Heart right ventricle (tissue), 16 donors: ENCODE data around the gene MAN1A1. TPM values are rescaled to one million over a fixed set of nuclear protein-coding genes. Genes with fewer than 3 reads are reported as not detected.

Experiments
- ATAC-seq, 8 donors: fragments of 200-7000 bp; cut with Tn5 transposase; one replicate each; pipeline ENCODE4 v1.9.1; 2020; ENCODE audit warnings: mild to moderate bottlenecking in 8 of 8, moderate library complexity in 8 of 8, moderate number of reproducible peaks in 1 of 8
- DNase-seq, 2 donors: peaks; one replicate each; pipeline ENCODE4 v3.0.0-alpha.2; 2020
- H3K27ac ChIP-seq, 10 donors: fragments of 200-600 bp; sonication (generic) in 2 of 10; one replicate each; pipeline versions ENCODE4 v1.5.0 to v1.8.0; 2020 to 2022; ENCODE audit warnings: mild to moderate bottlenecking in 3 of 10
- H3K27me3 ChIP-seq, 7 donors: fragments of 200-600 bp; one replicate each; pipeline ENCODE4 v1.8.0; 2021 to 2022; ENCODE audit warnings: mild to moderate bottlenecking in 2 of 7
- H3K36me3 ChIP-seq, 9 donors: fragments of 200-600 bp; sonication (generic) in 1 of 9; one replicate each; pipeline versions ENCODE4 v1.5.0 to v1.8.0; 2020 to 2022; ENCODE audit warnings: mild to moderate bottlenecking in 2 of 9
- H3K4me1 ChIP-seq, 9 donors: fragments of 200-600 bp; sonication (generic) in 1 of 9; one replicate each; pipeline versions ENCODE4 v1.5.0 to v1.8.0; 2020 to 2022; ENCODE audit warnings: mild to moderate bottlenecking in 4 of 9
- H3K4me3 ChIP-seq, 10 donors: fragments of 200-600 bp; sonication (generic) in 2 of 10; one replicate each; pipeline versions ENCODE4 v1.5.0 to v1.8.0; 2020 to 2022; ENCODE audit warnings: mild to moderate bottlenecking in 7 of 10, moderate library complexity in 2 of 10
- H3K9me3 ChIP-seq, 11 donors: fragments of 200-600 bp in 10 of 11; sonication (generic) in 2 of 11; one replicate each; pipeline versions ENCODE4 v1.5.0 to v1.8.0; 2013 to 2022; ENCODE audit warnings: mild to moderate bottlenecking in 2 of 11, control low read depth in 1 of 11, moderate library complexity in 1 of 11
- WGBS, 2 donors: extraction: QIAGEN DNeasy Blood & Tissue Kit; methylation state at CpG; one replicate each; pipeline ENCODE4 v1.1.7; 2013; ENCODE audit warnings: inconsistent platforms in 1 of 2; 5-methylcytosine and 5-hydroxymethylcytosine counted together
- intact Hi-C, 10 donors: fragments of 100-400 bp; cut with DNase I; formaldehyde crosslinking; loops; one replicate each; pipeline versions ENCODE4 v1.11.1 to v1.14.2; 2022
- polyA plus RNA-seq, 2 donors: library from polyadenylated mRNA; stranded (reverse); fragments of 200-250 nt; gene quantifications; one replicate each; pipeline ENCODE4 v1.2.3, GENCODE V29; 2013
- total RNA-seq, 10 donors: library from RNA; stranded (reverse); fragmentation: NEBNext Ultra II Directional in 3 of 10; extraction: Animal tissue kit (Norgen Biotek cat#: 25700) in 3 of 10; gene quantifications; one replicate each; pipeline versions ENCODE4 v1.2.1 to v1.2.4, GENCODE V29; 2021 to 2023
- TF ChIP-seq, protein P1 (sequence below), 9 donors: fragments of 200-600 bp; sonication (generic) in 2 of 9; IDR thresholded peaks; one replicate each; pipeline versions ENCODE4 v1.5.0 to v1.8.0; 2021 to 2022; ENCODE audit warnings: antibody characterized with exemption in 9 of 9, mild to moderate bottlenecking in 5 of 9, moderate library complexity in 1 of 9
- donor health status: Arrhythmogenic right ventricular cardiomyopathy.
- donor health status: ischemic (EF 13 %, LVEDD 7.1; RV severe dilation, severe dysfunction).
- donor health status: healthy with polysubstance abuse.
- donor health status: DM: no; HTN: yes; CAD: no.
- donor health status: DM: no; HTN: no; CAD: no.
- donor health status: ischemic (EF 25% LVEDD 6.9; RV normal size, moderate dysfunction).
- donor health status: ischemic (EF 25% LVEDD 5.7; RV mildly dilated, moderate dysfunction).
- donor health status: healthy.
- donor health status: DM: yes; HTN: yes; CAD: no.
- donor health status: Ischemic cardiomyopathy.
- donor health status: ischemic (EF 35%, LVEDD 5.7; RV mildly dilated, moderate dysfunction).
- donor health status: nonischemic (EF 11% LVEDD 7.7; RV severe dilation, severe dysfunction).
- donor health status: DM: yes; HTN: yes; CAD: no.
- donor health status: PGD.
- donor health status: ischemic (EF 29% LVEDD 5.4; RV normal size, mild dysfunction).
- donor health status: nonischemic (EF 23%, LVEDD 6.1; RV moderate dilation, normal function).

The MAN1A1 gene
- total and polyA plus RNA-seq, 12 donors: 6.2 to 22.0 (median 10.2) TPM

DNA sequence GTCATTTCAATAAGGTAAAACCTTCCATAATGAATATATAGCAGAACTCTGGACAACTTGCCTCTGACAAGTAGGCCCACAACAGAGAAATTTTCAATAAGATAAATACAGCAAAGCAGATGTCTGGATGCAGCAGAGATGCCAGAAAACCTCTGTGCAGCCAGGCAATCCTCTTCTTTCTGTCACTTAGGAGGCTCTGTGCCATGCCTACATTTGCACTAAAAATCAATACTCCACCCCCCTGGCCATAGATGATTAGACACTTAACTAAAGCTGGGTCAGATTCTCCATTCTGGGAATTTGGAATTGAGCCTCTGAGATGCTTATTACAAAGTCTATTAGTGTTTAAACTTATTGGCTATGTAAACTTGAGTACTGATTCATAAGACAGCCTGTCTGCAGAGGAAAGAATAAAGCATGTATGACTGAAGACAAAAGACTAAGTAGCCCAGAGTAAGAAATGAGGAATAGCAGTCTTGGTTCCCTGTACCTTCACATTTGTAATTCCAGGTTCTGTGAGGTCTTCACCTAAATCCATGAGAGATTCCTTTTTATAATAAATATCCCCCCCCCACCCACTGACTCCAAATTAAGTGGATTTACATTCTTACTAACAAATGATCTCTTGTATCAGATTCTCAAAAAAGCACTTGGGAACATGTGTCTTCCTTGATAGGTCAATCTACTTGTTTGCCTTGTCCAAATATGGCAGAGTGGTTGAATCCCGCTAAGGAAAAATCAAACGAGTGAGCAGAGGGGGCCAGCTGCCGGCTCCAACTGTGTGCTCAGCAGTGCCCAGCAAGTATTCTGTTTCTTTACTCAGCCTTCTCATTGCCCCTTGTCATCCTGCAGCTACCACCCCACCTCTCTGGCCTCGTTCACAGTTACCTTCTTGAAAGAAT lies 20.4 kb downstream of the MAN1A1 start:
- Histone ChIP-seq H3K27ac (no peak overlapping the region), H3K4me1 (peaks cover 0 to 18% (median 0%) of the 10 kb centered on the region in 9 donors), H3K9me3 (no peaks in the 10 kb centered on the region), H3K36me3 (peaks cover 0 to 34% (median 0%) of the 10 kb centered on the region in 9 donors), H3K4me3 (no peak overlapping the region), H3K27me3 (no peaks in the 10 kb centered on the region)
- ATAC-seq (no peak), DNase-seq (no peak)
- 83 to 92% methylated on average over 4 of the region's 4 CpGs for WGBS, 2 donors
- intact Hi-C loops: no loop called here
- TF ChIP-seq, protein P1, sequence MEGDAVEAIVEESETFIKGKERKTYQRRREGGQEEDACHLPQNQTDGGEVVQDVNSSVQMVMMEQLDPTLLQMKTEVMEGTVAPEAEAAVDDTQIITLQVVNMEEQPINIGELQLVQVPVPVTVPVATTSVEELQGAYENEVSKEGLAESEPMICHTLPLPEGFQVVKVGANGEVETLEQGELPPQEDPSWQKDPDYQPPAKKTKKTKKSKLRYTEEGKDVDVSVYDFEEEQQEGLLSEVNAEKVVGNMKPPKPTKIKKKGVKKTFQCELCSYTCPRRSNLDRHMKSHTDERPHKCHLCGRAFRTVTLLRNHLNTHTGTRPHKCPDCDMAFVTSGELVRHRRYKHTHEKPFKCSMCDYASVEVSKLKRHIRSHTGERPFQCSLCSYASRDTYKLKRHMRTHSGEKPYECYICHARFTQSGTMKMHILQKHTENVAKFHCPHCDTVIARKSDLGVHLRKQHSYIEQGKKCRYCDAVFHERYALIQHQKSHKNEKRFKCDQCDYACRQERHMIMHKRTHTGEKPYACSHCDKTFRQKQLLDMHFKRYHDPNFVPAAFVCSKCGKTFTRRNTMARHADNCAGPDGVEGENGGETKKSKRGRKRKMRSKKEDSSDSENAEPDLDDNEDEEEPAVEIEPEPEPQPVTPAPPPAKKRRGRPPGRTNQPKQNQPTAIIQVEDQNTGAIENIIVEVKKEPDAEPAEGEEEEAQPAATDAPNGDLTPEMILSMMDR (IDR thresholded peaks at IDR 0.05): no peak

DNA sequence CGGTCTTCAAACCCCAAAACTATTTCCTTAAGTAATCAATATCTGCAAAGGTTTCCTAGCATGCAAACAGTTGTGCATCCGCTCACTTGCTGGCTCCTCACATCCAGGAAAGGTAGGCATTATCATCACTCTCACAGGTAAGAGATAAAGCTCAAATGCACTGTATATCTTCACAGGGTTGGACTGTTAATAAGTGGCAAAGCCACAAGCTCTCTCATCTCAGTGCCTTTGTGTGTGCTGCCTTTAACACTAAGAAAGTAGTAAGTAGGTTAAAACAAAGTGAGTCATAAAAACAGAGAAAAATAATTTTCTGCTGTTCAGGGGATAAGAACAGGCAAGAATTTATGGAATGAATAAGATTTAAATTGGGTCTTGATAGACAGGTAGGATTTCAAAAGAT lies 21.3 kb downstream of the MAN1A1 start:
- 94 to 98% methylated on average over 2 of the region's 2 CpGs for WGBS, 2 donors
- H3K27me3 ChIP-seq: no peaks in the 10 kb centered on the region
- no peak for ATAC-seq
- no peak overlapping the region for H3K4me3 ChIP-seq
- H3K27ac ChIP-seq: no peak overlapping the region
- DNase-seq: no peak
- H3K9me3 ChIP-seq: no peaks in the 10 kb centered on the region
- intact Hi-C loops: no loop called here
- peaks cover 0 to 9% (median 0%) of the 10 kb centered on the region in 9 donors for H3K4me1 ChIP-seq
- TF ChIP-seq, protein P1 (IDR thresholded peaks at IDR 0.05): no peak
- H3K36me3 ChIP-seq: peaks cover 0 to 34% (median 0%) of the 10 kb centered on the region in 9 donors

DNA sequence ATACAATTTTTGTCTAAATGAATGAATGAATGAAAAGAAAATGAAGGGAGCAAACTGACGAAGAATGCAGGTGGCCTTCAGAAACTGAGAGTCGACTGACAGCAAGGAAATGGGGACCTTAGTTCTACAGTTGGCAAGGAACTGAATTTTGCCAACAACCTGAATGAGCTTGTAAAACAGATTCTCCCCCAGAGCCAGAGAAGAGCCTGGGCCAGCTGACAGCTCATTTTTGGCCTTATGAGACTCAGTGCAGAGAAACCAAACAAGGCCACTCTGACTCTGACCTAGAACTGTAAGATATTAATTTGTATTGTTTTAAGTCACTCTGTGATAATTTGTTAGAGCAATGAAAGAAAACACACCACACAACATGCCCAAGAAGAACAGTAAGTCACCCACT lies 21.8 kb downstream of the MAN1A1 start:
- intact Hi-C loops: no loop called here
- H3K9me3 ChIP-seq: no peaks in the 10 kb centered on the region
- DNase-seq: no peak
- no peak overlapping the region for H3K27ac ChIP-seq
- peaks cover 0 to 34% (median 0%) of the 10 kb centered on the region in 9 donors for H3K36me3 ChIP-seq
- TF ChIP-seq, protein P1 (IDR thresholded peaks at IDR 0.05): no peak
- ATAC-seq: no peak
- peaks cover 0 to 9% (median 0%) of the 10 kb centered on the region in 9 donors for H3K4me1 ChIP-seq
- no peak overlapping the region for H3K4me3 ChIP-seq
- no peaks in the 10 kb centered on the region for H3K27me3 ChIP-seq
- WGBS, 2 donors: 83 to 88% methylated on average over 2 of the region's 2 CpGs

DNA sequence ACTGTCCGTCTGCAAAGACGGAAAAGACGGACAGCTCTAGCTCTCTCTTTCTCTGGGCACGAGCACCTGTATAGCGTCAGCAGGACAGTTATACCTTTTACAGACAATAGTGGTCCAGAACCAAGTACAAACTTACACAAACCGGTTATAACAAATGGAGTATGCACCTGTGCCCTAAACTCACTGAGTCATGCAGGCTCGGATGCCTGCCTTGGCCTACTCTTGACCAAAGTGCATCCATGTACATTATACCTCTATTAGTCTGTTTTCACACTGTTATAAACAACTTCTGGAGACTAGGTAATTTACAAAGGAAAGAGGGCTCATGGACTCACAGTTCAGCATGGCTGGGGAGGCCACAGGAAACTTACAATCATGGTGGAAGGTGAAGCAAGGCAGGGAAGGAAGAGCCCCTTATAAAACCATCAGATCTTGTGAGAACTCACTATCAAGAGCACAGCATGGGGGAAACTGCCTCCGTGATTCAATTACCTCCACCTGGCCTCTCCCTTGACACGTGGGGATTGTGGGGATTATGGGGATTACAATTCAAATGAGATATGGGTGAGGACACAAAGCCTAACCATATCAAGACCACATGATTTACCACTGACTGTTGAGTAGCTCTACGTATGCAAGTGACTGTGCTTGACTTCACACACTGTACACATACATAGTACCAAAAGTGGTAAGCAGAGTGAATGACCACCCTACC lies 23.1 kb downstream of the MAN1A1 start:
- Histone ChIP-seq H3K27ac (no peak overlapping the region), H3K4me3 (no peak overlapping the region), H3K9me3 (no peaks in the 10 kb centered on the region), H3K27me3 (no peaks in the 10 kb centered on the region), H3K4me1 (peaks cover 0 to 19% (median 0%) of the 10 kb centered on the region in 9 donors), H3K36me3 (peaks cover 0 to 30% (median 0%) of the 10 kb centered on the region in 9 donors)
- TF ChIP-seq, protein P1 (IDR thresholded peaks at IDR 0.05): no peak
- intact Hi-C loops: no loop called here
- WGBS, 2 donors: 92 to 95% methylated on average over 10 of the region's 10 CpGs
- DNase-seq (no peak), ATAC-seq (no peak)
